GM23248 (cell line): ENCODE results near the gene ARHGEF11.

Experiments
- EZH2 ChIP-seq: fragments of 200-600 bp; sonication (generic); IDR thresholded peaks from 2 replicates; pipeline ENCODE4 v1.6.1; 2018; ENCODE audit warnings: antibody characterized with exemption, mild to moderate bottlenecking; ENCODE audit not compliant: insufficient read depth, poor library complexity, severe bottlenecking
- EZH2phosphoT487 ChIP-seq: fragments of 200-600 bp; sonication (generic); IDR thresholded peaks from 2 replicates; pipeline ENCODE4 v1.6.1; 2018; ENCODE audit warnings: antibody characterized with exemption, moderate library complexity, mild to moderate bottlenecking, low read depth; ENCODE audit not compliant: insufficient read depth

DNA sequence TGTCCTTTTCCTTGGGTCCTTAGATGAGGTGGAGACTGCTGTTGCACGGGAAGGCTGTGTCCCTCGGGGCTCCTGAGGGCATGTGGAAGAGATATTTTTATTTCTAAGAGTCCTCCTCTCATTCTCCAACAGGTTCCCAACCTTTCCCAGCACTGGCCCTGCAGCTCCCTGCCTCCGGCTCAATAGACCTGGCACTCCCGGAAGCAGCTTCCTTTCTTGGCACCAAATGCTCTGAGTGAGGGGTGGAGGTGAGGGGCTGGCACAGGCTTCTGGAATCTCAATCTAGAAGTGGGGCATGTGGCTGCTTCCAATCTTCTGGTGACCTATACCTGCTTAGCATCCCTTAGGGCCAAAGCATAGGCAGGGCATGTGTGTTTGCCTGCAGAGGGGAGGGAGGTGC, 49.5 kb upstream of the ARHGEF11 start:
- TF ChIP-seq EZH2 (no peak), EZH2phosphoT487 (no peak)
